HEK293 (cell line): ENCODE measurements around the gene FBXL7.

Source experiments
- CTCF ChIA-PET: fragments of 350-600 bp; formaldehyde crosslinking; extraction: SDS; loops from one replicate; lab custom pipeline; 2021; ENCODE audit warnings: antibody characterized with exemption; lab: Yijun Ruan, JAX
- POLR2A ChIA-PET: fragments of 300-600 bp; formaldehyde crosslinking; extraction: SDS; loops from one replicate; lab custom pipeline; 2020; ENCODE audit warnings: antibody characterized with exemption, inconsistent platforms; lab: Yijun Ruan, JAX
- H3K27ac ChIP-seq: fragments of 200-500 bp; sonication (Bioruptor generic); 2 replicates; pipeline ENCODE4 v1.5.1; 2014; ENCODE audit warnings: low read depth, low read length, control low read depth, inconsistent platforms; ENCODE audit errors: extremely low read depth
- H3K36me3 ChIP-seq, 2 experiments: fragments of 200-500 bp in 1 of 2; sonication (Bioruptor generic) in 1 of 2; 1 replicate in 1 of 2; 2 replicates in 1 of 2; pipeline ENCODE4 v1.5.1; 2014 to 2017; ENCODE audit warnings: inconsistent platforms in 2 of 2, low read length in 2 of 2; ENCODE audit not compliant: control insufficient read depth in 2 of 2, insufficient read depth in 1 of 2
- H3K4me1 ChIP-seq: fragments of 200-500 bp; sonication (Bioruptor generic); 2 replicates; pipeline ENCODE4 v1.5.1; 2014; ENCODE audit warnings: mild to moderate bottlenecking, low read length, inconsistent platforms; ENCODE audit not compliant: control insufficient read depth, insufficient read depth
- H3K4me3 ChIP-seq: 2 replicates; pipeline ENCODE4 v1.5.1; 2011; ENCODE audit warnings: low read depth, mild to moderate bottlenecking, control low read depth, low read length, moderate library complexity
- H3K9me3 ChIP-seq: fragments of 200-500 bp; sonication (Bioruptor generic); 2 replicates; pipeline ENCODE4 v1.5.1; 2014; ENCODE audit warnings: low read depth, low read length, inconsistent platforms; ENCODE audit not compliant: control insufficient read depth, insufficient read depth
- OSR2 ChIP-seq: fragments of 450-650 bp; formaldehyde crosslinking; IDR thresholded peaks from 2 replicates; pipeline ENCODE4 v1.5.1; 2016; ENCODE audit warnings: missing biosample characterization, missing genetic modification characterization
- WT1 ChIP-seq: fragments of 450-650 bp; formaldehyde crosslinking; IDR thresholded peaks from 2 replicates; pipeline ENCODE4 v1.5.1; 2016; ENCODE audit warnings: missing biosample characterization, missing genetic modification characterization
- ZBTB11 ChIP-seq: fragments of 450-650 bp; formaldehyde crosslinking; conservative IDR thresholded peaks from 2 replicates; pipeline ENCODE4 v1.5.1; 2016; ENCODE audit warnings: low read depth, missing biosample characterization, missing genetic modification characterization
- ZNF10 ChIP-seq: fragments of 450-650 bp; formaldehyde crosslinking; IDR thresholded peaks from 2 replicates; pipeline ENCODE4 v1.5.1; 2017; ENCODE audit warnings: missing biosample characterization, missing genetic modification characterization
- ZNF335 ChIP-seq: fragments of 450-650 bp; formaldehyde crosslinking; conservative IDR thresholded peaks from 2 replicates; pipeline ENCODE4 v1.5.1; 2016; ENCODE audit warnings: missing biosample characterization, missing genetic modification characterization
- ZNF488 ChIP-seq: fragments of 450-650 bp; formaldehyde crosslinking; IDR thresholded peaks from 2 replicates; pipeline ENCODE4 v1.5.1; 2016; ENCODE audit warnings: missing biosample characterization, missing genetic modification characterization
- ZNF529 ChIP-seq: fragments of 450-650 bp; formaldehyde crosslinking; IDR thresholded peaks from 2 replicates; pipeline ENCODE4 v1.5.1; 2017; ENCODE audit warnings: missing genetic modification characterization, missing biosample characterization; ENCODE audit not compliant: insufficient replicate concordance
- ZNF837 ChIP-seq: fragments of 450-650 bp; formaldehyde crosslinking; IDR thresholded peaks from 2 replicates; pipeline ENCODE4 v1.5.1; 2016; ENCODE audit warnings: missing biosample characterization, missing genetic modification characterization
- TF ChIP-seq, protein P1 (sequence below): fragments of 450-650 bp; formaldehyde crosslinking; IDR thresholded peaks from 2 replicates; pipeline ENCODE4 v1.5.1; 2016; ENCODE audit warnings: missing biosample characterization, missing genetic modification characterization
- TF ChIP-seq, protein P2 (sequence below): fragments of 450-650 bp; formaldehyde crosslinking; IDR thresholded peaks from 2 replicates; pipeline ENCODE4 v1.5.1; 2016; ENCODE audit warnings: missing biosample characterization, missing genetic modification characterization
- TF ChIP-seq, protein P3 (sequence below): fragments of 450-650 bp; formaldehyde crosslinking; IDR thresholded peaks from 2 replicates; pipeline ENCODE4 v1.5.1; 2016; ENCODE audit warnings: missing biosample characterization, missing genetic modification characterization
- TF ChIP-seq, protein P4 (sequence below): fragments of 450-650 bp; IDR thresholded peaks from 2 replicates; pipeline ENCODE4 v1.5.1; 2018; ENCODE audit warnings: missing biosample characterization, mild to moderate bottlenecking, missing genetic modification characterization

The FBXL7 gene

DNA sequence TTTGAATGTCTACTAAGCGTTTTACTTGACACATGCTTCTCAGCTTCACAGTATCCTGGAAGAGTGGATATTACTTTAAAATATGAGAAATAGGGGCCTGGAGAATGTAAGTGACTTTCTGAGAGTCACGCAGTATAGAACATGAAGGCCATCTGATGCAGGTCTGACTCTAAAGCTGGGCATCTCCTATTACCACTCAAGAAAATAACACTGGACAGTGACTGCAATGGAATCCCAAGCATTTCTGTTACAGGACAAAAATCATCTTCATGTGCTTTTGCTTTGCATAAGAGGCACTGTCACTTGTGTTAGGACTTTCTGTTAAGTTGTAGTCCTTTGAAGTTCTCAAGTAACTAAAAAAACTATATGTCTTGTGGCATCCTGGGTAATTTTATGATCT lies 335.5 kb downstream of the FBXL7 start:
- Histone ChIP-seq H3K4me3 (no peak overlapping the region), H3K27ac (no peak overlapping the region), H3K9me3 (no peaks in the 10 kb centered on the region), H3K36me3 (no peaks in the 10 kb centered on the region), H3K4me1 (no peaks in the 10 kb centered on the region)
- TF ChIP-seq, protein P1, sequence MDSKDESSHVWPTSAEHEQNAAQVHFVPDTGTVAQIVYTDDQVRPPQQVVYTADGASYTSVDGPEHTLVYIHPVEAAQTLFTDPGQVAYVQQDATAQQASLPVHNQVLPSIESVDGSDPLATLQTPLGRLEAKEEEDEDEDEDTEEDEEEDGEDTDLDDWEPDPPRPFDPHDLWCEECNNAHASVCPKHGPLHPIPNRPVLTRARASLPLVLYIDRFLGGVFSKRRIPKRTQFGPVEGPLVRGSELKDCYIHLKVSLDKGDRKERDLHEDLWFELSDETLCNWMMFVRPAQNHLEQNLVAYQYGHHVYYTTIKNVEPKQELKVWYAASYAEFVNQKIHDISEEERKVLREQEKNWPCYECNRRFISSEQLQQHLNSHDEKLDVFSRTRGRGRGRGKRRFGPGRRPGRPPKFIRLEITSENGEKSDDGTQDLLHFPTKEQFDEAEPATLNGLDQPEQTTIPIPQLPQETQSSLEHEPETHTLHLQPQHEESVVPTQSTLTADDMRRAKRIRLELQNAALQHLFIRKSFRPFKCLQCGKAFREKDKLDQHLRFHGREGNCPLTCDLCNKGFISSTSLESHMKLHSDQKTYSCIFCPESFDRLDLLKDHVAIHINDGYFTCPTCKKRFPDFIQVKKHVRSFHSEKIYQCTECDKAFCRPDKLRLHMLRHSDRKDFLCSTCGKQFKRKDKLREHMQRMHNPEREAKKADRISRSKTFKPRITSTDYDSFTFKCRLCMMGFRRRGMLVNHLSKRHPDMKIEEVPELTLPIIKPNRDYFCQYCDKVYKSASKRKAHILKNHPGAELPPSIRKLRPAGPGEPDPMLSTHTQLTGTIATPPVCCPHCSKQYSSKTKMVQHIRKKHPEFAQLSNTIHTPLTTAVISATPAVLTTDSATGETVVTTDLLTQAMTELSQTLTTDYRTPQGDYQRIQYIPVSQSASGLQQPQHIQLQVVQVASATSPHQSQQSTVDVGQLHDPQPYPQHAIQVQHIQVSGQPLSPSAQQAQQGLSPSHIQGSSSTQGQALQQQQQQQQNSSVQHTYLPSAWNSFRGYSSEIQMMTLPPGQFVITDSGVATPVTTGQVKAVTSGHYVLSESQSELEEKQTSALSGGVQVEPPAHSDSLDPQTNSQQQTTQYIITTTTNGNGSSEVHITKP (tag by site-specific recombination) = no peak
- TF ChIP-seq ZBTB11 (no peak), ZNF335 (no peak), WT1 (no peak), ZNF10 (tag by site-specific recombination) (no peak), ZNF529 (tag by site-specific recombination) (no peak), ZNF488 (tag by site-specific recombination) (no peak), ZNF837 (tag by site-specific recombination) (no peak)
- TF ChIP-seq, protein P2, sequence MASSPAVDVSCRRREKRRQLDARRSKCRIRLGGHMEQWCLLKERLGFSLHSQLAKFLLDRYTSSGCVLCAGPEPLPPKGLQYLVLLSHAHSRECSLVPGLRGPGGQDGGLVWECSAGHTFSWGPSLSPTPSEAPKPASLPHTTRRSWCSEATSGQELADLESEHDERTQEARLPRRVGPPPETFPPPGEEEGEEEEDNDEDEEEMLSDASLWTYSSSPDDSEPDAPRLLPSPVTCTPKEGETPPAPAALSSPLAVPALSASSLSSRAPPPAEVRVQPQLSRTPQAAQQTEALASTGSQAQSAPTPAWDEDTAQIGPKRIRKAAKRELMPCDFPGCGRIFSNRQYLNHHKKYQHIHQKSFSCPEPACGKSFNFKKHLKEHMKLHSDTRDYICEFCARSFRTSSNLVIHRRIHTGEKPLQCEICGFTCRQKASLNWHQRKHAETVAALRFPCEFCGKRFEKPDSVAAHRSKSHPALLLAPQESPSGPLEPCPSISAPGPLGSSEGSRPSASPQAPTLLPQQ (tag by site-specific recombination) = no peak
- ChIA-PET POLR2A (no interaction called here), CTCF (no interaction called here)

DNA sequence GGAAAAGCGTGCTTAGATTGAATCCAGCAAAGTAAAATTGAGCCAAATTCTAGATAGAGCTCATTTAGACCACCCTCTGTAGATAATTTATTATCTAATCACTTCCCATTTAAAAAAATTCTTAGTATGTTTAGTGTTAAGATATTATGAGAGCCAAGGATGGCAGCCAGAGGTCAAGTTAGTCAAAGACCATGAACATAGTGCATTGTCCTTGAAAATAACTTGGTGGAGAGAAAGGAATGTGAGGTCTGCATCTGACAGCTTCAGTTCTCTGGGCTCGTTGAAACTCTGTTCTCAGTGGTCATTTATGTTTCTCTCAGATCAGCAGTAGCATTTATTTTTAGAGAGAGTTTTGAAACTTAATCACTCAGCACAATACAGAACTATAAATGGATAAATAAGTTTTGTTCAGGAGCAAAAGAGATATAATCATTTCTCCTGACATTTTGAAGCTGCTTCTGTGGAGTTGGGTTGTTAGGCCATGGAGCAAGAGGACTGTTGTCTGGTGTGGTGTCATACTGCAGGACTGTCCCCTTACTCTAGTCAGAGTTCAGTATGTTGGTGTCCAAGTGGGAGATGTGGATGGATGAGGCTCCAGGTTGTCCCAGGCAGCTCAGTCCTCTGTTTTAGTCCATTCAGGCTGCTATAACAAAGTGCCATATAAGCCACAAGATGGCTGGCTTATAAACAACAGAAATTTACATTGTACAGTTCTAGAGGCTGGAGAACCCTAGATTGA lies 337.7 kb downstream of the FBXL7 start:
- CTCF ChIA-PET = interaction anchor here (2.0 kb wide), 1 partner anchor 13 kb away, joined by 11 read pairs; no protein-coding TSS in a partner anchor
- POLR2A ChIA-PET = no interaction called here
- H3K27ac ChIP-seq = no peak overlapping the region
- H3K9me3 ChIP-seq = no peaks in the 10 kb centered on the region
- no peak overlapping the region for H3K4me3 ChIP-seq
- TF ChIP-seq OSR2 (tag by site-specific recombination) = no peak
- H3K4me1 ChIP-seq = no peaks in the 10 kb centered on the region
- H3K36me3 ChIP-seq = no peaks in the 10 kb centered on the region

GRCh38 chr5:15844253-15844652 lies 344.3 kb downstream of the FBXL7 start:
- no peaks in the 10 kb centered on the region for H3K36me3 ChIP-seq
- ChIA-PET POLR2A (no interaction called here), CTCF (interaction anchor here (0.8 kb wide), 1 partner anchor 637 kb away, joined by 3 read pairs; no protein-coding TSS in a partner anchor)
- no peaks in the 10 kb centered on the region for H3K9me3 ChIP-seq
- H3K4me1 ChIP-seq = no peaks in the 10 kb centered on the region
- no peak overlapping the region for H3K27ac ChIP-seq
- TF ChIP-seq, protein P3, sequence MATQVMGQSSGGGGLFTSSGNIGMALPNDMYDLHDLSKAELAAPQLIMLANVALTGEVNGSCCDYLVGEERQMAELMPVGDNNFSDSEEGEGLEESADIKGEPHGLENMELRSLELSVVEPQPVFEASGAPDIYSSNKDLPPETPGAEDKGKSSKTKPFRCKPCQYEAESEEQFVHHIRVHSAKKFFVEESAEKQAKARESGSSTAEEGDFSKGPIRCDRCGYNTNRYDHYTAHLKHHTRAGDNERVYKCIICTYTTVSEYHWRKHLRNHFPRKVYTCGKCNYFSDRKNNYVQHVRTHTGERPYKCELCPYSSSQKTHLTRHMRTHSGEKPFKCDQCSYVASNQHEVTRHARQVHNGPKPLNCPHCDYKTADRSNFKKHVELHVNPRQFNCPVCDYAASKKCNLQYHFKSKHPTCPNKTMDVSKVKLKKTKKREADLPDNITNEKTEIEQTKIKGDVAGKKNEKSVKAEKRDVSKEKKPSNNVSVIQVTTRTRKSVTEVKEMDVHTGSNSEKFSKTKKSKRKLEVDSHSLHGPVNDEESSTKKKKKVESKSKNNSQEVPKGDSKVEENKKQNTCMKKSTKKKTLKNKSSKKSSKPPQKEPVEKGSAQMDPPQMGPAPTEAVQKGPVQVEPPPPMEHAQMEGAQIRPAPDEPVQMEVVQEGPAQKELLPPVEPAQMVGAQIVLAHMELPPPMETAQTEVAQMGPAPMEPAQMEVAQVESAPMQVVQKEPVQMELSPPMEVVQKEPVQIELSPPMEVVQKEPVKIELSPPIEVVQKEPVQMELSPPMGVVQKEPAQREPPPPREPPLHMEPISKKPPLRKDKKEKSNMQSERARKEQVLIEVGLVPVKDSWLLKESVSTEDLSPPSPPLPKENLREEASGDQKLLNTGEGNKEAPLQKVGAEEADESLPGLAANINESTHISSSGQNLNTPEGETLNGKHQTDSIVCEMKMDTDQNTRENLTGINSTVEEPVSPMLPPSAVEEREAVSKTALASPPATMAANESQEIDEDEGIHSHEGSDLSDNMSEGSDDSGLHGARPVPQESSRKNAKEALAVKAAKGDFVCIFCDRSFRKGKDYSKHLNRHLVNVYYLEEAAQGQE = peak; percentile 71
- TF ChIP-seq, protein P4, sequence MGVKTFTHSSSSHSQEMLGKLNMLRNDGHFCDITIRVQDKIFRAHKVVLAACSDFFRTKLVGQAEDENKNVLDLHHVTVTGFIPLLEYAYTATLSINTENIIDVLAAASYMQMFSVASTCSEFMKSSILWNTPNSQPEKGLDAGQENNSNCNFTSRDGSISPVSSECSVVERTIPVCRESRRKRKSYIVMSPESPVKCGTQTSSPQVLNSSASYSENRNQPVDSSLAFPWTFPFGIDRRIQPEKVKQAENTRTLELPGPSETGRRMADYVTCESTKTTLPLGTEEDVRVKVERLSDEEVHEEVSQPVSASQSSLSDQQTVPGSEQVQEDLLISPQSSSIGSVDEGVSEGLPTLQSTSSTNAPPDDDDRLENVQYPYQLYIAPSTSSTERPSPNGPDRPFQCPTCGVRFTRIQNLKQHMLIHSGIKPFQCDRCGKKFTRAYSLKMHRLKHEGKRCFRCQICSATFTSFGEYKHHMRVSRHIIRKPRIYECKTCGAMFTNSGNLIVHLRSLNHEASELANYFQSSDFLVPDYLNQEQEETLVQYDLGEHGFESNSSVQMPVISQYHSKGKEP = no peak
- H3K4me3 ChIP-seq = no peak overlapping the region
